ENCODE results near the gene SLC25A43. TPM values are rescaled to one million over a fixed set of nuclear protein-coding genes. Genes with fewer than 3 reads are reported as not detected.
"Not testable (repeated sequence)": the region's sequence is repeated elsewhere in the genome, so short reads cannot be mapped to it uniquely, and the experiment has no call there.

SLC25A43 gene
- polyA plus RNA-seq, 3 donors, result 3.0 to 7.7 (median 5.2) TPM

GRCh38 chrX:119406776-119407175 lies 7.6 kb downstream of the SLC25A43 start:
- DNase-seq (ENCODE audit: low read depth in 3 of 3, low spot score in 2 of 3), result no peak

GRCh38 chrX:119407681-119408080 lies 8.5 kb downstream of the SLC25A43 start:
- DNase-seq (ENCODE audit: low read depth in 3 of 3, low spot score in 2 of 3), result no peak

GRCh38 chrX:119410027-119410819 lies 11.1 kb downstream of the SLC25A43 start:
- DNase-seq (ENCODE audit: low read depth in 3 of 3, low spot score in 2 of 3), result no peak

GRCh38 chrX:119410854-119411253 lies 11.7 kb downstream of the SLC25A43 start:
- DNase-seq (ENCODE audit: low read depth in 3 of 3, low spot score in 2 of 3), result no peak

- DNase-seq (ENCODE audit: low read depth in 3 of 3, low spot score in 2 of 3), result no peak
These were observed 12.8 kb downstream of the SLC25A43 start for GRCh38 chrX:119411959-119412358.

GRCh38 chrX:119417376-119417775 lies 18.2 kb downstream of the SLC25A43 start:
- no peak for DNase-seq (ENCODE audit: low read depth in 3 of 3, low spot score in 2 of 3)

- DNase-seq (ENCODE audit: low read depth in 3 of 3, low spot score in 2 of 3), result no peak
These were observed 18.7 kb downstream of the SLC25A43 start for GRCh38 chrX:119417842-119418241.

GRCh38 chrX:119419146-119419545 lies 20.0 kb downstream of the SLC25A43 start:
- no peak for DNase-seq (ENCODE audit: low read depth in 3 of 3, low spot score in 2 of 3)

GRCh38 chrX:119419898-119420297 lies 20.8 kb downstream of the SLC25A43 start:
- no peak for DNase-seq (ENCODE audit: low read depth in 3 of 3, low spot score in 2 of 3)

- DNase-seq (ENCODE audit: low read depth in 3 of 3, low spot score in 2 of 3), result no peak
These were observed 22.0 kb downstream of the SLC25A43 start for GRCh38 chrX:119421016-119421705.

- no peak for DNase-seq (ENCODE audit: low read depth in 3 of 3, low spot score in 2 of 3)
These were observed 24.5 kb downstream of the SLC25A43 start for GRCh38 chrX:119423631-119424030.

- DNase-seq (ENCODE audit: low read depth in 3 of 3, low spot score in 2 of 3), result no peak
These were observed 25.9 kb downstream of the SLC25A43 start for GRCh38 chrX:119424999-119425398.

GRCh38 chrX:119427024-119427794 lies 28.1 kb downstream of the SLC25A43 start:
- DNase-seq (ENCODE audit: low read depth in 3 of 3, low spot score in 2 of 3), result no peak

GRCh38 chrX:119427795-119428185 lies 28.7 kb downstream of the SLC25A43 start:
- DNase-seq (ENCODE audit: low read depth in 3 of 3, low spot score in 2 of 3), result no peak

GRCh38 chrX:119429471-119429870 lies 30.3 kb downstream of the SLC25A43 start:
- DNase-seq (ENCODE audit: low read depth in 3 of 3, low spot score in 2 of 3), result no peak

GRCh38 chrX:119441295-119441694 lies 42.2 kb downstream of the SLC25A43 start:
- DNase-seq (ENCODE audit: low read depth in 3 of 3, low spot score in 2 of 3), result not testable (repeated sequence)

- DNase-seq (ENCODE audit: low read depth in 3 of 3, low spot score in 2 of 3), result no peak
These were observed 43.1 kb downstream of the SLC25A43 start for GRCh38 chrX:119442286-119442685.

- DNase-seq (ENCODE audit: low read depth in 3 of 3, low spot score in 2 of 3), result no peak
These were observed 54.1 kb downstream of the SLC25A43 start for GRCh38 chrX:119453202-119453601.

- DNase-seq (ENCODE audit: low read depth in 3 of 3, low spot score in 2 of 3), result no peak
These were observed 56.1 kb downstream of the SLC25A43 start for GRCh38 chrX:119455264-119455663.

- no peak for DNase-seq (ENCODE audit: low read depth in 3 of 3, low spot score in 2 of 3)
These were observed 60.0 kb downstream of the SLC25A43 start for GRCh38 chrX:119459181-119459580.

- DNase-seq (ENCODE audit: low read depth in 3 of 3, low spot score in 2 of 3), result no peak
These were observed 66.4 kb downstream of the SLC25A43 start for GRCh38 chrX:119465555-119465954.
